Measurements from ENCODE around the gene FAM107B.
A peak's percentile ranks its signal among the peaks of the same experiment; 100 is the strongest.
"Not testable (repeated sequence)": the region's sequence is repeated elsewhere in the genome, so short reads cannot be mapped to it uniquely, and the experiment has no call there.

FAM107B gene

DNA sequence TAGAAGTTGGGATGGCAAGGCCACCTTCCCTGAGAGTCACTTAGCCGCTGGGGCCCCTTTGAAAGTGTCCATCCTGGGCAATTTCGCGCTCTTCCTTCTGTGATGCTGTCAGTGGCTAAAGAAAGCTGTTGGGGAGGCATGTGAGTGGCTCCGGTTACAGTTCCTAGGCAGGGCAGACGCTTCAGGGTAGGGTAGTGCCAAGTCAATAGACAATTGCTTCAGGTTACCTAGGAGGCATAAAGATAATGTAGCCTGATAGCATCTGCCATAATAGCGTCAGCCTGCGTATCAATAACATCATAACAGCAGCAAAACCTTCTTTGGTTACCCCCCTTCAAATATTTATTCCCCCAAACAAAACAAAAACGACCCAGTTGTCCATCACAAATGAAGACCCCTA is at the start of gene FAM107B:
Gene FAM107B, minus strand, starts transcription at position 101 of the 400 bp plus-strand sequence. CDS start 234 bp downstream, outside the sequence.
- no peak within 1 kb of the TSS for H3K27ac ChIP-seq
- no peak for TF ChIP-seq CTCF (conservative IDR thresholded peaks at IDR 0.05)

GRCh38 chr10:14823966-14824365 is 49.3 kb upstream of the FAM107B start:
- no peak for TF ChIP-seq CTCF (conservative IDR thresholded peaks at IDR 0.05)
- H3K27ac ChIP-seq = no peak overlapping the region

DNA sequence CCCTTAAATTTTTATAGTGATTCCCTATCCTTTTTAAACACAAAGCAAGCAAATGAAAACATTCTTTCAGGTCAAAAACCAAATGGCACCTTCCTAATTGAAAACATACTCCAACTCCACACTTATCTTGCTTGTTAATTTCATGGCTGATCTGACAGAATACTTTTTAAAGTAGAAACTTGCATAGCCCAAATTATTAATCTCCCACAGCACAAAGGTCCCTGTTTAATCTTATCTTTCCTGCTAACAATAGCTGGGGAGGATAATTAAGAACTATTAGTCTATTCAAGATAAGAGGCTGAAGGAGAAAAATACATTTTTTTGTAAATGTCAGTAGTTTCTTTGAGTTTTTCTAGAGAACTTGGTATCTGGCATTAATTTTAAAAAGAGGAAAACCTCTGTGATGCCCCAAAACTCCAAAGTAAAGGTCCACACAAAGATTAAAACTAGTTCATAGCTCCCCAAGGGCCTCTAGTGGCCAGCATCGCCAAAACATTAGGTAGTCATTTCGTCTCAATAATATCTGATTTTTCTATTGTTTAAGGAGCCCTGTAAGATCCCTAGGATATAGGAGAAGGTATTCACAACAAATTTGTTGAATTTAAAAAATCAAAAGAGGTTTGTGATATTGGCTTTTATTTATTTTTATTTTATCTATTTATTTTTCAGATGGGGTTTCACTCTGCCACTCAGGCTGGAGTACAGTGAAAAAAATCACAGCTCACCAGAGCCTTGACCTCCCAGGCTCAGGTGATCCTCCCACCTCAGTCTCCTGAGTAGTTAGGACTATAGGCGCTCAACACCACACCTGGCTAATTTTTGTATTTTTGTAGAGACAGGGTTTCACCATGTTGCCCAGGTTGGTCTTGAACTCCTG is 48.4 kb upstream of the FAM107B start:
- peak; percentile 84 for TF ChIP-seq CTCF (conservative IDR thresholded peaks at IDR 0.05)
- H3K27ac ChIP-seq = no peak overlapping the region

GRCh38 chr10:14821635-14822375 is 47.1 kb upstream of the FAM107B start:
- no peak overlapping the region for H3K27ac ChIP-seq
- no peak for TF ChIP-seq CTCF (conservative IDR thresholded peaks at IDR 0.05)

GRCh38 chr10:14820775-14821154 is 46.1 kb upstream of the FAM107B start:
- TF ChIP-seq CTCF (conservative IDR thresholded peaks at IDR 0.05) = no peak
- H3K27ac ChIP-seq = no peak overlapping the region

GRCh38 chr10:14820010-14820774 is 45.5 kb upstream of the FAM107B start:
- no peak overlapping the region for H3K27ac ChIP-seq

GRCh38 chr10:14816717-14817116 is 42.0 kb upstream of the FAM107B start:
- not testable (repeated sequence) for H3K27ac ChIP-seq

More at GRCh38 chr10:14820010-14820774, 45.5 kb upstream of the FAM107B start:
- TF ChIP-seq CTCF (conservative IDR thresholded peaks at IDR 0.05) = no peak

Measured in VCaP (cell line).